ENCODE data around the gene PNKD.

PNKD gene

GRCh38 chr2:218344090-218344754 lies 73.9 kb downstream of the PNKD start:
- no peak for DNase-seq (ENCODE audit: extremely low read depth, low read depth)
- TF ChIP-seq, protein P1, sequence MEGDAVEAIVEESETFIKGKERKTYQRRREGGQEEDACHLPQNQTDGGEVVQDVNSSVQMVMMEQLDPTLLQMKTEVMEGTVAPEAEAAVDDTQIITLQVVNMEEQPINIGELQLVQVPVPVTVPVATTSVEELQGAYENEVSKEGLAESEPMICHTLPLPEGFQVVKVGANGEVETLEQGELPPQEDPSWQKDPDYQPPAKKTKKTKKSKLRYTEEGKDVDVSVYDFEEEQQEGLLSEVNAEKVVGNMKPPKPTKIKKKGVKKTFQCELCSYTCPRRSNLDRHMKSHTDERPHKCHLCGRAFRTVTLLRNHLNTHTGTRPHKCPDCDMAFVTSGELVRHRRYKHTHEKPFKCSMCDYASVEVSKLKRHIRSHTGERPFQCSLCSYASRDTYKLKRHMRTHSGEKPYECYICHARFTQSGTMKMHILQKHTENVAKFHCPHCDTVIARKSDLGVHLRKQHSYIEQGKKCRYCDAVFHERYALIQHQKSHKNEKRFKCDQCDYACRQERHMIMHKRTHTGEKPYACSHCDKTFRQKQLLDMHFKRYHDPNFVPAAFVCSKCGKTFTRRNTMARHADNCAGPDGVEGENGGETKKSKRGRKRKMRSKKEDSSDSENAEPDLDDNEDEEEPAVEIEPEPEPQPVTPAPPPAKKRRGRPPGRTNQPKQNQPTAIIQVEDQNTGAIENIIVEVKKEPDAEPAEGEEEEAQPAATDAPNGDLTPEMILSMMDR (IDR thresholded peaks at IDR 0.05; ENCODE audit: low read depth, low read length, missing control alignments), result no peak

GRCh38 chr2:218344755-218345417 lies 74.6 kb downstream of the PNKD start:
- TF ChIP-seq, protein P1 (IDR thresholded peaks at IDR 0.05; ENCODE audit: low read depth, low read length, missing control alignments), result no peak
- H3K4me3 ChIP-seq (replicated peaks; ENCODE audit: low read depth, low read length), result no peak overlapping the region
- no peak for DNase-seq (ENCODE audit: extremely low read depth, low read depth)

More at GRCh38 chr2:218344090-218344754, 73.9 kb downstream of the PNKD start:
- H3K4me3 ChIP-seq (replicated peaks; ENCODE audit: low read depth, low read length), result no peak overlapping the region

- TF ChIP-seq, protein P1 (IDR thresholded peaks at IDR 0.05; ENCODE audit: low read depth, low read length, missing control alignments), result no peak
- no peak for DNase-seq (ENCODE audit: extremely low read depth, low read depth)
- no peak overlapping the region for H3K4me3 ChIP-seq (replicated peaks; ENCODE audit: low read depth, low read length)
These were observed 75.3 kb downstream of the PNKD start for GRCh38 chr2:218345491-218346236.

- DNase-seq (ENCODE audit: extremely low read depth, low read depth), result no peak
- no peak overlapping the region for H3K4me3 ChIP-seq (replicated peaks; ENCODE audit: low read depth, low read length)
- TF ChIP-seq, protein P1 (IDR thresholded peaks at IDR 0.05; ENCODE audit: low read depth, low read length, missing control alignments), result no peak
These were observed 76.9 kb downstream of the PNKD start for GRCh38 chr2:218347172-218347571.

DNA sequence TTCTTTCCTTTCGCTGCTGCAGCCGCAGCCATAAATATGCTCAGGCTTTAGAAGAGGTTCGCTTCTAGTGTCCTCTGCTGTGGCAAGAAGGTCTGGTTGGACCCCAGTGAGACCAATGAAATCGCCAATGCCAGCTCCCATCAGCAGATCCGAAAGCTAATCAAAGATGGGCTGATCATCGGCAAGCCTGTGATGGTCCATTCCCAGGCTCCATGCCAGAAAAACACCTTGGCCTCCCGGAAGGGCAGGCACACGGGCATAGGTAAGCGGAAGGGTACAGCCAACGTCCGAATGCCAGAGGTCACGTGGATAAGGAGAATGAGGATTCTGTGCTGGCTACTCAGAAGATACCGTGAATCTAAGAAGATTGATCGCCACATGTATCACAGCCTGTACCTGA lies 83.7 kb downstream of the PNKD start:
- DNase-seq (ENCODE audit: extremely low read depth, low read depth), result no peak
- TF ChIP-seq, protein P1 (IDR thresholded peaks at IDR 0.05; ENCODE audit: low read depth, low read length, missing control alignments), result no peak
- H3K4me3 ChIP-seq (replicated peaks; ENCODE audit: low read depth, low read length), result no peak overlapping the region

DNA sequence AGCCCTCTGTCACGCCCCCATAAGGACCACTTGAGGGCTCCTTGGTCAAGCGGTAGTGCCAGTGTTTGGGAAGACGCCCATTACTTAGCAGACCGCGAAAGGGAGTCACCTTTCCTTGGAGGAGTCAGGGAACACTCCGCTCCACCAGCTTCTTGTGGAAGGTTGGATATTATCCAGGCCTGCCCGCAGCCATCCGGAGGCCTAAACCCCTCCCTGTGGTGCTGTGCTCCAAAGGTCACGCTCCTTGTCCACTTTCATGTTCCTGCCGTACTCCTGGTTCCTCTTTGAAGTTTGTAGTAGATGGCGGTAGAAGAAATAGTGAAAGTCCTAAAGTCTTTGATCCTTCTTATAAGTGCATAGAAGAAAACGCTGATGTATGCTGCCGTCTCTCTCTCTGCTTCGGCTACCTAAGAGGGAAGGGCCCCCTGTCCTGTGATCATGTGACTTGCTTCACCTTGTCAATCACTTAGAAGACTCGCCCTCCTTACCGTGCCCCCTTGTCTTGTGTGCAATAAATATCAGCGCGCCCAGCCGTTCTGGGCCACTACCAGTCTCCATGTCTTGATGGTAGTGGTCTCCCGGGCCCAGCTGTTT lies 84.6 kb downstream of the PNKD start:
- TF ChIP-seq, protein P1 (IDR thresholded peaks at IDR 0.05; ENCODE audit: low read depth, low read length, missing control alignments), result no peak
- H3K4me3 ChIP-seq (replicated peaks; ENCODE audit: low read depth, low read length), result no peak overlapping the region
- no peak for DNase-seq (ENCODE audit: extremely low read depth, low read depth)
